ENCODE measurements around the gene LMX1A.

DNA sequence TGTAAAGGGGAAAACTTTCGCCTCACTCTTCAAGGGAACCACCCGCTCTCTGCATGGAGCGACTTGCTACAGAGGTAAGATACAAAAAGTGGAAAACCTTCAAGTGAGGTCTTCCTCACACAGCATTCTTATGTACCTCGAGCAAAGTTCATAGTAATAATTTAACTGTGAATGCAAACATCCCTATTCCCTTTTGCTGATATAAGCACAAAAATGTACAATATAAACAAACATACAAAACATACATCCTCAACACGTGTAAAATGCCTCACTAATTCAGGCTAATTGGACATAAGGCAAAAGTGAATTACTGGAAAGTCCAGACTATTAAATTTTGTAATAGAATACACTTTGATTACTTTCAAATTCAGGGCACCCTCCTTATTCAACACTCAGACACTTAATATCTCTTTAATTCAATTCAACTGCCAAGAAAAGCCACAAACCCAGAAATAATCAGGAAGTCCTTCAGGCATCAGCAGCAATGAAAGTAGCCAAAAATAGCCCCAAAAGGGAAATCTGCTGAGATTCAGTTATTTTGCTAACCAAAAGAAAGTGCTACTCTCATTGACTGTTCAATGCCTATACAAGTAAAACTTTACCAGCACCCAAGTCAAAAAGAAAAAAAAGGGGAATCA is 15.2 kb upstream of the LMX1A start:
- TF ChIP-seq CREB1 (CRISPR knock-in tag; IDR thresholded peaks at IDR 0.05) (no peak), JUN (CRISPR knock-in tag; IDR thresholded peaks at IDR 0.05) (no peak), MXD4 (CRISPR knock-in tag; IDR thresholded peaks at IDR 0.05; ENCODE audit: borderline replicate concordance) (no peak)
- TF ChIP-seq, protein P1, sequence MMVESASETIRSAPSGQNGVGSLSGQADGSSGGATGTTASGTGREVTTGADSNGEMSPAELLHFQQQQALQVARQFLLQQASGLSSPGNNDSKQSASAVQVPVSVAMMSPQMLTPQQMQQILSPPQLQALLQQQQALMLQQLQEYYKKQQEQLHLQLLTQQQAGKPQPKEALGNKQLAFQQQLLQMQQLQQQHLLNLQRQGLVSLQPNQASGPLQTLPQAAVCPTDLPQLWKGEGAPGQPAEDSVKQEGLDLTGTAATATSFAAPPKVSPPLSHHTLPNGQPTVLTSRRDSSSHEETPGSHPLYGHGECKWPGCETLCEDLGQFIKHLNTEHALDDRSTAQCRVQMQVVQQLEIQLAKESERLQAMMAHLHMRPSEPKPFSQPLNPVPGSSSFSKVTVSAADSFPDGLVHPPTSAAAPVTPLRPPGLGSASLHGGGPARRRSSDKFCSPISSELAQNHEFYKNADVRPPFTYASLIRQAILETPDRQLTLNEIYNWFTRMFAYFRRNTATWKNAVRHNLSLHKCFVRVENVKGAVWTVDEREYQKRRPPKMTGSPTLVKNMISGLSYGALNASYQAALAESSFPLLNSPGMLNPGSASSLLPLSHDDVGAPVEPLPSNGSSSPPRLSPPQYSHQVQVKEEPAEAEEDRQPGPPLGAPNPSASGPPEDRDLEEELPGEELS (CRISPR knock-in tag; IDR thresholded peaks at IDR 0.05): no peak
- TF ChIP-seq, protein P2, sequence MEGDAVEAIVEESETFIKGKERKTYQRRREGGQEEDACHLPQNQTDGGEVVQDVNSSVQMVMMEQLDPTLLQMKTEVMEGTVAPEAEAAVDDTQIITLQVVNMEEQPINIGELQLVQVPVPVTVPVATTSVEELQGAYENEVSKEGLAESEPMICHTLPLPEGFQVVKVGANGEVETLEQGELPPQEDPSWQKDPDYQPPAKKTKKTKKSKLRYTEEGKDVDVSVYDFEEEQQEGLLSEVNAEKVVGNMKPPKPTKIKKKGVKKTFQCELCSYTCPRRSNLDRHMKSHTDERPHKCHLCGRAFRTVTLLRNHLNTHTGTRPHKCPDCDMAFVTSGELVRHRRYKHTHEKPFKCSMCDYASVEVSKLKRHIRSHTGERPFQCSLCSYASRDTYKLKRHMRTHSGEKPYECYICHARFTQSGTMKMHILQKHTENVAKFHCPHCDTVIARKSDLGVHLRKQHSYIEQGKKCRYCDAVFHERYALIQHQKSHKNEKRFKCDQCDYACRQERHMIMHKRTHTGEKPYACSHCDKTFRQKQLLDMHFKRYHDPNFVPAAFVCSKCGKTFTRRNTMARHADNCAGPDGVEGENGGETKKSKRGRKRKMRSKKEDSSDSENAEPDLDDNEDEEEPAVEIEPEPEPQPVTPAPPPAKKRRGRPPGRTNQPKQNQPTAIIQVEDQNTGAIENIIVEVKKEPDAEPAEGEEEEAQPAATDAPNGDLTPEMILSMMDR (IDR thresholded peaks at IDR 0.05): no peak
- TF ChIP-seq, protein P3, sequence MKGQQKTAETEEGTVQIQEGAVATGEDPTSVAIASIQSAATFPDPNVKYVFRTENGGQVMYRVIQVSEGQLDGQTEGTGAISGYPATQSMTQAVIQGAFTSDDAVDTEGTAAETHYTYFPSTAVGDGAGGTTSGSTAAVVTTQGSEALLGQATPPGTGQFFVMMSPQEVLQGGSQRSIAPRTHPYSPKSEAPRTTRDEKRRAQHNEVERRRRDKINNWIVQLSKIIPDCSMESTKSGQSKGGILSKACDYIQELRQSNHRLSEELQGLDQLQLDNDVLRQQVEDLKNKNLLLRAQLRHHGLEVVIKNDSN (CRISPR knock-in tag; IDR thresholded peaks at IDR 0.05): no peak
- TF ChIP-seq, protein P4, sequence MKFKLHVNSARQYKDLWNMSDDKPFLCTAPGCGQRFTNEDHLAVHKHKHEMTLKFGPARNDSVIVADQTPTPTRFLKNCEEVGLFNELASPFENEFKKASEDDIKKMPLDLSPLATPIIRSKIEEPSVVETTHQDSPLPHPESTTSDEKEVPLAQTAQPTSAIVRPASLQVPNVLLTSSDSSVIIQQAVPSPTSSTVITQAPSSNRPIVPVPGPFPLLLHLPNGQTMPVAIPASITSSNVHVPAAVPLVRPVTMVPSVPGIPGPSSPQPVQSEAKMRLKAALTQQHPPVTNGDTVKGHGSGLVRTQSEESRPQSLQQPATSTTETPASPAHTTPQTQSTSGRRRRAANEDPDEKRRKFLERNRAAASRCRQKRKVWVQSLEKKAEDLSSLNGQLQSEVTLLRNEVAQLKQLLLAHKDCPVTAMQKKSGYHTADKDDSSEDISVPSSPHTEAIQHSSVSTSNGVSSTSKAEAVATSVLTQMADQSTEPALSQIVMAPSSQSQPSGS (CRISPR knock-in tag; IDR thresholded peaks at IDR 0.05; ENCODE audit: borderline replicate concordance, low read depth): no peak

Data from WTC11 (cell line).